HepG2 (cell line): Measurements from ENCODE around the gene CRMP1. TPM values are rescaled to one million over a fixed set of nuclear protein-coding genes. Genes with fewer than 3 reads are reported as not detected.
A peak's percentile ranks its signal among the peaks of the same experiment; 100 is the strongest.

Experiments
- ATAC-seq: fragments of 200-7000 bp; cut with Tn5 transposase; 3 replicates; pipeline ENCODE4 v1.9.1; 2020; ENCODE audit warnings: mild to moderate bottlenecking, moderate library complexity
- BruUV-seq: library from RNA; stranded (reverse); fragments of 400-500 nt; replicated peaks from 2 replicates; lab custom pipeline; 2021; lab: Mats Ljungman, UMichigan
- CTCF ChIA-PET: fragments of 300-600 bp; formaldehyde crosslinking; extraction: SDS; loops from one replicate; lab custom pipeline; 2021; ENCODE audit warnings: low total read pairs, inconsistent platforms, low intra/inter-chr PET ratio; lab: Yijun Ruan, JAX
- POLR2A ChIA-PET: fragments of 350-600 bp; sonication (Branson Sonifier 250); formaldehyde crosslinking; loops from one replicate; lab custom pipeline; 2020; ENCODE audit warnings: antibody characterized with exemption, inconsistent platforms; lab: Yijun Ruan, JAX
- DNase-seq: peaks from one replicate; pipeline ENCODE4 v3.0.0-alpha.2; 2015; ENCODE audit warnings: low spot score
- FAIRE-seq: peaks from 3 replicates; lab custom pipeline; 2011; peaks lifted over from hg19 to GRCh38; lab: Jason Lieb, UNC
- H2AFZ ChIP-seq: one replicate; pipeline ENCODE4 v1.6.1; 2011; ENCODE audit warnings: low read length, inconsistent platforms
- H3K27ac ChIP-seq: fragments of 300-600 bp; 3 replicates; pipeline ENCODE4 v1.8.0; 2011; ENCODE audit warnings: mixed run types, mild to moderate bottlenecking, mixed read lengths, low read length, inconsistent platforms; ENCODE audit not compliant: insufficient read depth; ENCODE audit errors: extremely low read length
- H3K27me3 ChIP-seq, 2 experiments: fragments of 200-600 bp in 1 of 2; 2 replicates in 1 of 2; 3 replicates in 1 of 2; pipeline versions ENCODE4 v1.6.0 to v1.8.0; 2011; ENCODE audit warnings: low read length in 2 of 2, mild to moderate bottlenecking in 2 of 2, moderate library complexity in 2 of 2, inconsistent platforms in 1 of 2; ENCODE audit not compliant: insufficient read depth in 2 of 2, control insufficient read depth in 1 of 2
- H3K36me3 ChIP-seq, 2 experiments: fragments of 200-600 bp in 1 of 2; replicated peaks in 1 of 2; 2 replicates in 1 of 2; 3 replicates in 1 of 2; pipeline versions ENCODE4 v1.5.1 to v1.8.0; 2011; ENCODE audit warnings: low read length in 2 of 2, inconsistent platforms in 1 of 2; ENCODE audit not compliant: insufficient read depth in 2 of 2, control insufficient read depth in 1 of 2
- H3K4me1 ChIP-seq: 2 replicates; pipeline ENCODE4 v1.5.1; 2012; ENCODE audit warnings: low read length, inconsistent platforms; ENCODE audit not compliant: insufficient read depth
- H3K4me2 ChIP-seq: 2 replicates; pipeline ENCODE4 v1.6.0; 2011; ENCODE audit warnings: low read depth, low read length, inconsistent platforms
- H3K4me3 ChIP-seq, 3 experiments: fragments of 200-600 bp in 1 of 3; sonication (generic), shearing (Covaris generic) in 1 of 3; replicated peaks in 1 of 3; 2 replicates each; pipeline ENCODE4 v1.5.1; 2011 to 2016; ENCODE audit warnings: low read length in 3 of 3, inconsistent platforms in 2 of 3, low read depth in 2 of 3, mild to moderate bottlenecking in 2 of 3, control low read depth in 1 of 3, mixed read lengths in 1 of 3; ENCODE audit not compliant: insufficient read depth in 1 of 3
- H3K79me2 ChIP-seq: one replicate; pipeline ENCODE4 v1.6.1; 2011; ENCODE audit warnings: low read length, inconsistent platforms; ENCODE audit not compliant: insufficient read depth
- H3K9ac ChIP-seq: 2 replicates; pipeline ENCODE4 v1.6.0; 2011; ENCODE audit warnings: mild to moderate bottlenecking, low read depth, low read length, inconsistent platforms; ENCODE audit not compliant: insufficient read depth
- H3K9me3 ChIP-seq: 2 replicates; pipeline ENCODE4 v1.5.1; 2012; ENCODE audit warnings: mild to moderate bottlenecking, low read length
- H4K20me1 ChIP-seq: 2 replicates; pipeline ENCODE4 v1.6.0; 2011; ENCODE audit warnings: inconsistent platforms, mild to moderate bottlenecking, low read length, moderate library complexity; ENCODE audit not compliant: insufficient read depth
- FOSL1 ChIP-seq: sonication (generic); formaldehyde crosslinking; IDR thresholded peaks from 2 replicates; pipeline ENCODE4 v1.9.0; 2021; ENCODE audit warnings: missing genetic modification reagents, borderline replicate concordance
- HES4 ChIP-seq: sonication (generic); formaldehyde crosslinking; IDR thresholded peaks from 2 replicates; pipeline ENCODE4 v1.9.0; 2021; ENCODE audit warnings: mild to moderate bottlenecking, missing genetic modification reagents, borderline replicate concordance
- MBNL3 ChIP-seq: fragments of 250-450 bp; sonication (Bioruptor Pico); conservative IDR thresholded peaks from 2 replicates; pipeline ENCODE4 v1.8.0; 2022; ENCODE audit warnings: mild to moderate bottlenecking, inconsistent platforms
- NCOR1 ChIP-seq: fragments of 200-600 bp; sonication (generic); IDR thresholded peaks from 2 replicates; pipeline ENCODE4 v1.7.0; 2017; ENCODE audit warnings: antibody characterized with exemption, low read length, borderline replicate concordance
- REL ChIP-seq: sonication (generic); formaldehyde crosslinking; conservative IDR thresholded peaks from 2 replicates; pipeline ENCODE4 v1.8.0; 2022; ENCODE audit warnings: mild to moderate bottlenecking, missing genetic modification reagents, moderate library complexity
- U2AF2 ChIP-seq: fragments of 200-400 bp; formaldehyde crosslinking; IDR thresholded peaks from 2 replicates; pipeline ENCODE4 v1.6.1; 2017; ENCODE audit warnings: low read depth, mild to moderate bottlenecking, low read length
- XRCC5 ChIP-seq: fragments of 200-400 bp; formaldehyde crosslinking; optimal IDR thresholded peaks from 2 replicates; pipeline ENCODE3; 2017; ENCODE audit warnings: mild to moderate bottlenecking, low read length
- ZNF225 ChIP-seq: sonication (generic); formaldehyde crosslinking; IDR thresholded peaks from 2 replicates; pipeline ENCODE4 v1.4.0; 2020; ENCODE audit warnings: mild to moderate bottlenecking, missing genetic modification reagents
- ZNF496 ChIP-seq: sonication (generic); formaldehyde crosslinking; IDR thresholded peaks from 2 replicates; pipeline ENCODE4 v1.8.1; 2023; ENCODE audit warnings: mild to moderate bottlenecking, moderate library complexity, missing genetic modification reagents; ENCODE audit not compliant: insufficient replicate concordance
- WGBS: methylation state at CpG from one replicate; pipeline ENCODE4 v1.1.6; 2017; ENCODE audit warnings: low lambda C conversion rate; 5-methylcytosine and 5-hydroxymethylcytosine counted together
- in situ Hi-C: cut with HindIII; loops from 2 replicates; pipeline ENCODE4 v1.10.0; 2017; ENCODE audit warnings: low pct_unique_long_range_greater_than_20kb; ENCODE audit not compliant: extremely low pct_ligation_motif_present
- intact Hi-C: fragments of 100-400 bp; cut with micrococcal nuclease; formaldehyde crosslinking; loops from one replicate; pipeline ENCODE4 v1.10.0; 2022; ENCODE audit not compliant: unreplicated experiment
- polyA plus RNA-seq, 8 experiments: library from polyadenylated mRNA; depleted of rRNA in 3 of 8; stranded (reverse) in 7 of 8; unstranded in 1 of 8; fragments of >200 nt; fragmentation: Illumina TruSeq in 4 of 8; extraction: Trizol in 4 of 8; gene quantifications; 2 replicates each; pipeline versions ENCODE4 v1.2.1 to v1.2.3, GENCODE V29; 2011 to 2016; ENCODE audit warnings: low read depth in 4 of 8, missing spikeins in 1 of 8, mixed read lengths in 1 of 8; ENCODE audit not compliant: insufficient read depth in 1 of 8
- total RNA-seq, 5 experiments: library from RNA; depleted of rRNA; stranded (reverse); fragments of >200 nt; fragmentation: Illumina TruSeq; extraction: Trizol; gene quantifications; 2 replicates each; pipeline ENCODE4 v1.2.3, GENCODE V29; 2016; ENCODE audit warnings: low read depth in 1 of 5
- TF ChIP-seq, protein P1 (sequence below): sonication (generic); formaldehyde crosslinking; IDR thresholded peaks from 2 replicates; pipeline ENCODE4 v1.5.0; 2020; ENCODE audit warnings: mild to moderate bottlenecking, missing genetic modification reagents, moderate library complexity
- TF ChIP-seq, protein P2 (sequence below): sonication (generic); formaldehyde crosslinking; IDR thresholded peaks from 2 replicates; pipeline ENCODE4 v1.5.1; 2020; ENCODE audit warnings: mild to moderate bottlenecking, moderate library complexity, missing genetic modification reagents
- TF ChIP-seq, protein P3 (sequence below): sonication (generic); formaldehyde crosslinking; IDR thresholded peaks from 2 replicates; pipeline ENCODE4 v1.4.0; 2020; ENCODE audit warnings: missing genetic modification reagents, borderline replicate concordance

Gene CRMP1
- total and polyA plus RNA-seq, 2 of the 13 experiments (the other 11 are each of a cell fraction or from before 2014, with no cell fraction given), result not detected

DNA sequence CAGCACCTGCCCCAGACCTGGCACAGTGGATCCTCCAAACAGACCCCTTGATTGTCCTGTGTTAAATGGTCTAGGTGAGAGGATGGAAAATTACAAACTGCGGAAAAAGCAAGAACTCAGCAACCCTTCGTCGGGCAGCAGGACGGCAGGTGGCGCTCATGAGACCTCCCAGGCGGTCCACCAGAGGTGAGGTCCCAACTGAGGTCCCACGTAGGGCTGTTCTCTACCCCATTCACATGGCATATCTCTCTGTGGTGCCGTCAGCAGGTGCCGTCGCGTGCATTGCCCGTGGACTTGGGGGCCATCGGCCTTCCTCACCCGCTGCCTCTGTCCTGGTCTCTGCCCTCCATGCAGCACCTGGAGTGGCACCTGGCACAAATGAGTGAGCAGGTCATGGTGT lies 88.2 kb downstream of the CRMP1 start:
- no peak overlapping the region for H2AFZ ChIP-seq
- intact Hi-C loops, result no loop called here
- in situ Hi-C loops, result loop anchor here (25.0 kb wide), 1 partner anchor 817 kb away; no protein-coding TSS in a partner anchor
- WGBS, result 82% methylated on average over 8 of the region's 14 CpGs
- POLR2A ChIA-PET, result no interaction called here
- H3K4me2 ChIP-seq, result no peak overlapping the region
- no peaks in the 10 kb centered on the region for H3K9me3 ChIP-seq
- no peak overlapping the region for H3K9ac ChIP-seq
- FAIRE-seq (no peak), DNase-seq (no peak), ATAC-seq (peak; percentile 55)
- H4K20me1 ChIP-seq, result no peaks in the 10 kb centered on the region
- H3K4me3 ChIP-seq, result no peak overlapping the region
- H3K79me2 ChIP-seq, result no peaks in the 10 kb centered on the region
- BruUV-seq, result no TSS peak
- H3K27me3 ChIP-seq, result no peaks in the 10 kb centered on the region
- H3K4me1 ChIP-seq, result no peaks in the 10 kb centered on the region
- H3K27ac ChIP-seq, result no peak overlapping the region
- TF ChIP-seq, protein P1, sequence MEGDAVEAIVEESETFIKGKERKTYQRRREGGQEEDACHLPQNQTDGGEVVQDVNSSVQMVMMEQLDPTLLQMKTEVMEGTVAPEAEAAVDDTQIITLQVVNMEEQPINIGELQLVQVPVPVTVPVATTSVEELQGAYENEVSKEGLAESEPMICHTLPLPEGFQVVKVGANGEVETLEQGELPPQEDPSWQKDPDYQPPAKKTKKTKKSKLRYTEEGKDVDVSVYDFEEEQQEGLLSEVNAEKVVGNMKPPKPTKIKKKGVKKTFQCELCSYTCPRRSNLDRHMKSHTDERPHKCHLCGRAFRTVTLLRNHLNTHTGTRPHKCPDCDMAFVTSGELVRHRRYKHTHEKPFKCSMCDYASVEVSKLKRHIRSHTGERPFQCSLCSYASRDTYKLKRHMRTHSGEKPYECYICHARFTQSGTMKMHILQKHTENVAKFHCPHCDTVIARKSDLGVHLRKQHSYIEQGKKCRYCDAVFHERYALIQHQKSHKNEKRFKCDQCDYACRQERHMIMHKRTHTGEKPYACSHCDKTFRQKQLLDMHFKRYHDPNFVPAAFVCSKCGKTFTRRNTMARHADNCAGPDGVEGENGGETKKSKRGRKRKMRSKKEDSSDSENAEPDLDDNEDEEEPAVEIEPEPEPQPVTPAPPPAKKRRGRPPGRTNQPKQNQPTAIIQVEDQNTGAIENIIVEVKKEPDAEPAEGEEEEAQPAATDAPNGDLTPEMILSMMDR (CRISPR knock-in tag), result peak; percentile 51
- peak; percentile 16 for TF ChIP-seq XRCC5
- TF ChIP-seq HES4 (CRISPR knock-in tag), result no peak
- no peak for TF ChIP-seq REL (CRISPR knock-in tag)
- TF ChIP-seq FOSL1 (CRISPR knock-in tag), result no peak
- H3K36me3 ChIP-seq, result peaks cover 3 to 16% of the 10 kb centered on the region in 2 experiments; a peak in 4 of 5 replicates
- CTCF ChIA-PET, result no interaction called here

DNA sequence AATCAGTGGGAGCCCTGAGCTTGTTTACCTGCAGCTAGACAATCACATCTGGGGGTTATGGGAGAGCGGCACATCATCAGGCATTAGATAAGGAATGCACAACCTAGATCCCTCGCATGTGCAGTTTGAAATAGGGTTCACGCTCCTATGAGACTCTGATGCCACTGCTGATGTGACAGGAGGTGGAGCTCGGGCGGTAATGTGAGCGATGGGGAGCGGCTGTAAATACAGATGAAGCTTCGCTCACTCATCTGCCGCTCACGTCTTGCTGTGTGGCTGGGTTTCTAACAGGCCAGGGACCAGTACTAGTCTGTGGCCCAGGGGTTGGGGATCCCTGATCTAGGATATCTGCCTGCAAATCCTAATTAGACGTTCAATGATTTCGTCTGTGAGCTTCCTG lies 90.3 kb downstream of the CRMP1 start:
- no peaks in the 10 kb centered on the region for H3K27me3 ChIP-seq
- H4K20me1 ChIP-seq, result no peaks in the 10 kb centered on the region
- H3K27ac ChIP-seq, result no peak overlapping the region
- in situ Hi-C loops (loop anchor here (25.0 kb wide), 1 partner anchor 815 kb away; no protein-coding TSS in a partner anchor), intact Hi-C loops (no loop called here)
- H3K4me1 ChIP-seq, result no peaks in the 10 kb centered on the region
- no peak overlapping the region for H2AFZ ChIP-seq
- H3K9ac ChIP-seq, result no peak overlapping the region
- no peak for ATAC-seq
- ChIA-PET CTCF (no interaction called here), POLR2A (no interaction called here)
- H3K4me2 ChIP-seq, result no peak overlapping the region
- no peak overlapping the region for H3K4me3 ChIP-seq
- no peak for FAIRE-seq
- no peak for DNase-seq
- WGBS, result 97% methylated on average over 12 of the region's 12 CpGs
- peaks cover 0 to 3% of the 10 kb centered on the region in 2 experiments; a peak in 3 of 5 replicates for H3K36me3 ChIP-seq
- no TSS peak for BruUV-seq
- H3K79me2 ChIP-seq, result no peaks in the 10 kb centered on the region
- no peaks in the 10 kb centered on the region for H3K9me3 ChIP-seq
- no peak for TF ChIP-seq NCOR1
- TF ChIP-seq, protein P2, sequence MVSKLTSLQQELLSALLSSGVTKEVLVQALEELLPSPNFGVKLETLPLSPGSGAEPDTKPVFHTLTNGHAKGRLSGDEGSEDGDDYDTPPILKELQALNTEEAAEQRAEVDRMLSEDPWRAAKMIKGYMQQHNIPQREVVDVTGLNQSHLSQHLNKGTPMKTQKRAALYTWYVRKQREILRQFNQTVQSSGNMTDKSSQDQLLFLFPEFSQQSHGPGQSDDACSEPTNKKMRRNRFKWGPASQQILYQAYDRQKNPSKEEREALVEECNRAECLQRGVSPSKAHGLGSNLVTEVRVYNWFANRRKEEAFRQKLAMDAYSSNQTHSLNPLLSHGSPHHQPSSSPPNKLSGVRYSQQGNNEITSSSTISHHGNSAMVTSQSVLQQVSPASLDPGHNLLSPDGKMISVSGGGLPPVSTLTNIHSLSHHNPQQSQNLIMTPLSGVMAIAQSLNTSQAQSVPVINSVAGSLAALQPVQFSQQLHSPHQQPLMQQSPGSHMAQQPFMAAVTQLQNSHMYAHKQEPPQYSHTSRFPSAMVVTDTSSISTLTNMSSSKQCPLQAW, result no peak
- no peak for TF ChIP-seq ZNF496 (CRISPR knock-in tag)
- TF ChIP-seq ZNF225 (CRISPR knock-in tag), result no peak
- TF ChIP-seq, protein P3, sequence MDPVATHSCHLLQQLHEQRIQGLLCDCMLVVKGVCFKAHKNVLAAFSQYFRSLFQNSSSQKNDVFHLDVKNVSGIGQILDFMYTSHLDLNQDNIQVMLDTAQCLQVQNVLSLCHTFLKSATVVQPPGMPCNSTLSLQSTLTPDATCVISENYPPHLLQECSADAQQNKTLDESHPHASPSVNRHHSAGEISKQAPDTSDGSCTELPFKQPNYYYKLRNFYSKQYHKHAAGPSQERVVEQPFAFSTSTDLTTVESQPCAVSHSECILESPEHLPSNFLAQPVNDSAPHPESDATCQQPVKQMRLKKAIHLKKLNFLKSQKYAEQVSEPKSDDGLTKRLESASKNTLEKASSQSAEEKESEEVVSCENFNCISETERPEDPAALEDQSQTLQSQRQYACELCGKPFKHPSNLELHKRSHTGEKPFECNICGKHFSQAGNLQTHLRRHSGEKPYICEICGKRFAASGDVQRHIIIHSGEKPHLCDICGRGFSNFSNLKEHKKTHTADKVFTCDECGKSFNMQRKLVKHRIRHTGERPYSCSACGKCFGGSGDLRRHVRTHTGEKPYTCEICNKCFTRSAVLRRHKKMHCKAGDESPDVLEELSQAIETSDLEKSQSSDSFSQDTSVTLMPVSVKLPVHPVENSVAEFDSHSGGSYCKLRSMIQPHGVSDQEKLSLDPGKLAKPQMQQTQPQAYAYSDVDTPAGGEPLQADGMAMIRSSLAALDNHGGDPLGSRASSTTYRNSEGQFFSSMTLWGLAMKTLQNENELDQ (CRISPR knock-in tag), result no peak
- TF ChIP-seq MBNL3 (CRISPR knock-in tag), result no peak
- TF ChIP-seq U2AF2, result no peak
